Fibroblast of villous mesenchyme (primary cell): ENCODE measurements around the gene GPR135. TPM values are rescaled to one million over a fixed set of nuclear protein-coding genes. Genes with fewer than 3 reads are reported as not detected.

Experiments
- DNase-seq: peaks from one replicate; pipeline ENCODE4 v3.0.0-alpha.2; 2010; ENCODE audit warnings: low read depth
- H3K4me3 ChIP-seq: 2 replicates; pipeline ENCODE4 v1.5.1; 2011; ENCODE audit warnings: low read depth, mild to moderate bottlenecking, low read length
- total RNA-seq: library from RNA; depleted of rRNA; stranded (reverse); fragments of >200 nt; gene quantifications from 2 replicates; pipeline ENCODE4 v1.2.3, GENCODE V29; 2012
- TF ChIP-seq, protein P1 (sequence below): IDR thresholded peaks from 2 replicates; pipeline ENCODE4 v1.5.1; 2012; ENCODE audit warnings: low read depth, mild to moderate bottlenecking, low read length; ENCODE audit not compliant: insufficient read depth

Gene GPR135
- 3.9 and 6.5 TPM in 2 replicates for total RNA-seq

- TF ChIP-seq, protein P1, sequence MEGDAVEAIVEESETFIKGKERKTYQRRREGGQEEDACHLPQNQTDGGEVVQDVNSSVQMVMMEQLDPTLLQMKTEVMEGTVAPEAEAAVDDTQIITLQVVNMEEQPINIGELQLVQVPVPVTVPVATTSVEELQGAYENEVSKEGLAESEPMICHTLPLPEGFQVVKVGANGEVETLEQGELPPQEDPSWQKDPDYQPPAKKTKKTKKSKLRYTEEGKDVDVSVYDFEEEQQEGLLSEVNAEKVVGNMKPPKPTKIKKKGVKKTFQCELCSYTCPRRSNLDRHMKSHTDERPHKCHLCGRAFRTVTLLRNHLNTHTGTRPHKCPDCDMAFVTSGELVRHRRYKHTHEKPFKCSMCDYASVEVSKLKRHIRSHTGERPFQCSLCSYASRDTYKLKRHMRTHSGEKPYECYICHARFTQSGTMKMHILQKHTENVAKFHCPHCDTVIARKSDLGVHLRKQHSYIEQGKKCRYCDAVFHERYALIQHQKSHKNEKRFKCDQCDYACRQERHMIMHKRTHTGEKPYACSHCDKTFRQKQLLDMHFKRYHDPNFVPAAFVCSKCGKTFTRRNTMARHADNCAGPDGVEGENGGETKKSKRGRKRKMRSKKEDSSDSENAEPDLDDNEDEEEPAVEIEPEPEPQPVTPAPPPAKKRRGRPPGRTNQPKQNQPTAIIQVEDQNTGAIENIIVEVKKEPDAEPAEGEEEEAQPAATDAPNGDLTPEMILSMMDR: no peak
- peak within 1 kb of the TSS; percentile 65 for H3K4me3 ChIP-seq
- DNase-seq: no peak
Observed at GRCh38 chr14:59465316-59466135, at the start of gene GPR135. Gene GPR135, minus strand, starts transcription at chr14:59465380. Its CDS starts 154 bp downstream, at chr14:59465226.

DNA sequence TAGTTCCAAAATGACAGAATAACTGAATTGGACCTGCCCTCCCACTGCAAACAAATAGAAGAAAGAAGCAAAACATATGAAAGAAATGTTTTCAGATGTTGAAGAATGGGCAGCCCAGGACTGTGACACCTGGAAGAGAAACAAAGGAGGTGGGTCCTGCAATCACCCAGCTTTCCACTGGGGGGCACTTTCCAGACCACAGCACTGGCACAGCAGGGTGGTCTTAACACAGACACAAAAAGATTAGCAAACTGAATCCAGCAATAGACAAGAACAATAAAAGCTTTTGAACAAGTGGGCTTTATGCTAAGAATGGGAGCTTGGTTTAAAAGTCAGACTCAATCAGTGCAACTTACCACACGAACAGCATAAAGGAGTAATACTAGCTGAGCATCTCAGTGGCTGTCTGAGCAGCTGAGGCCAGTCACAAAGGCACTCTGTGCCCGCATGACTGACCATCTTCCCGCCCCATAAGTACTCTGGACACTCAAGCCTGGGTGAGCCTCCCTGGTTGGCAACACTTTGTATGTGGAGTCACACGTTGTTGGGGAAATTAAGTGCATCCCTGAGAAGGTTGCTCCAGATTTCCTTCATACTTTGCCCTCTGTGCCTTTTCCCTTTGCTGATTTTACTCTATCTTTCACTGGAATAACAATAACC is 46.9 kb upstream of the GPR135 start:
- H3K4me3 ChIP-seq: no peak overlapping the region
- TF ChIP-seq, protein P1: peak; percentile 63
- DNase-seq: peak; percentile 12

- H3K4me3 ChIP-seq: no peak overlapping the region
- TF ChIP-seq, protein P1: no peak
- no peak for DNase-seq
Observed at GRCh38 chr14:59510966-59511365, 45.8 kb upstream of the GPR135 start.

- TF ChIP-seq, protein P1: no peak
- no peak for DNase-seq
Observed at GRCh38 chr14:59510001-59510400, 44.8 kb upstream of the GPR135 start.

GRCh38 chr14:59509101-59509500 is 43.9 kb upstream of the GPR135 start:
- DNase-seq: no peak
- TF ChIP-seq, protein P1: no peak
- no peak overlapping the region for H3K4me3 ChIP-seq

More at GRCh38 chr14:59510001-59510400, 44.8 kb upstream of the GPR135 start:
- no peak overlapping the region for H3K4me3 ChIP-seq

DNA sequence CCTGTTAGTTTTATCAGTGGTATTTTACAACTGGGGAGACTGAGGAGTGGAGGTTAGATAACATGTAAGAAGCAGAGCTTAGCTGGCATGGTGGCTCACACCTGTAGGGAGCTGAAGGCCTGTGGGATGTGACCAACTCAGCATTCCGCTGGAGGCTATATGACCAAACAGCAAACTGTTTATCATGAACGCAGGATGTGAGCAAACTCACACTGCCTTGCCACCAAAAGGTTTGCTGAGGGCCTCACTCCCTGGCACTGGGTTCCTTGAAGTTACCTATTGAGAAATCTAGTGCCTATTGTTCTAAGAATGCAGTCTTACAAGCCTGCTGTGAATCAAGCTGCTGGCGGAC is 42.5 kb upstream of the GPR135 start:
- DNase-seq: no peak
- TF ChIP-seq, protein P1: no peak
- H3K4me3 ChIP-seq: no peak overlapping the region
